ENCODE data around the gene ANKRD9.

Gene ANKRD9

DNA sequence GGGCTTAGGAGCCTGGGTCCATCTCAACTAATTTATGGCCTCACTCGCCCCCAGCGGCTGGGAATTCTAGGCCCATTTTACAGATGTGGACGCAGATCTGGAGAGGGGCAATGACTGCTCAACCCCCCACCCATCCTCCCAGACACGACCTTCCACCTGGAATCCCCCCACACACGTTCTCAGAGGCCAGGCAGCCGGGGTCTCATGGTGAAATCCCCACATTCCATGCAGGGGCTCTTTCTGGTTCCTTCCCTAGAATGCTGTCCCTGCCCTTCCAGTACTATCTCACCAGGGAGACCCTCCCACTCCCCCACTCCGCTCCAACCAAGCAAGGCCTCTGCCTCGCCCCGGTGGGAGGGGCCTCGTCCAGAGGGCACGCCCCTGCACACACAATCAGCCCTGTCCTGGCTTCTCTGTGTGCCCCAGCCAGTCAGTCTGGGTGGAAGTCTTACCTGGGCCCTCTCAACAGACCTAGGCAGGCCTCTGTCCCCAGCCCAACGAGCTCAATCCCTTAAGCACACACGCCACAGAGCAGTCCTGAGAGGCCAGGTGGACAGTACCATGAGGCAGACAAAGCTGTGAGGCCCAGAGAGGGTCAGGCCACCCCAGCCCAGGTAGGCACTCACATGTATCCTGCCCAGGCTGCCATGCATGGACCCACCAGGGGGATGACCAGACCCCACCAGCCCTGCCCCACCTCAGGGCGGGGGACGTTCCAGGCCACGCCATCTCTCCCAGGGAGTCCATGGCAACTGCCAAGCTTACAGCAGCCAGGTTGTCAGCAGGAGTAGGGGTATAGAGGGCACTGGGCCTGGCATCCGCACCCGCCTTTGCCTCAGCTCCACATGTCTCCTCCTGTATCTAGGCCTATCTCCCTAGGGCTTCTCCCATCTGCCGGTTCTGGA lies 1.3 kb upstream of the ANKRD9 start:
- DNase-seq = no peak

GRCh38 chr14:102508774-102509745 lies 516 bp downstream of the ANKRD9 start:
- peak; percentile 30 to 48 for DNase-seq

DNA sequence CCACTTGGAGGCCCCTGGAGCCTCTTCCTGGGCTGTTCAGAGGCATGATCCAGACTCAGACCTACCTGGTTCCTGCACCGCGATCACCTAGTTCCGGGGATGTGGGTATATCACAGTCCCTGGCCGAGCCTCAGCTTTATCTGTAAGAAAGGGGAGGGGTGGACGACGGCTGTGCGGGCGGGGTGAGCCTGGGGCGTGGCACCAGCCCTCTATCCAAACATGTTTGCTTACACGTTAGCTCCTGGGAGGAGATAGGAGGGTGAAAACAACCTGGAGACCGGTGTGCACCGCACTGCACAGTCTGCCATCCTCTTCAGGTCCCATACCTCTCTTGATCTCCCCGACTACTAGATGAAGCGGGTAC lies 1.2 kb downstream of the ANKRD9 start:
- no peak for DNase-seq

GRCh38 chr14:102507857-102508312 lies 1.7 kb downstream of the ANKRD9 start:
- no peak for DNase-seq

- DNase-seq = no peak
These were observed 2.3 kb downstream of the ANKRD9 start for GRCh38 chr14:102507081-102507856.

GRCh38 chr14:102506626-102506925 lies 3.0 kb downstream of the ANKRD9 start:
- DNase-seq = no peak

DNA sequence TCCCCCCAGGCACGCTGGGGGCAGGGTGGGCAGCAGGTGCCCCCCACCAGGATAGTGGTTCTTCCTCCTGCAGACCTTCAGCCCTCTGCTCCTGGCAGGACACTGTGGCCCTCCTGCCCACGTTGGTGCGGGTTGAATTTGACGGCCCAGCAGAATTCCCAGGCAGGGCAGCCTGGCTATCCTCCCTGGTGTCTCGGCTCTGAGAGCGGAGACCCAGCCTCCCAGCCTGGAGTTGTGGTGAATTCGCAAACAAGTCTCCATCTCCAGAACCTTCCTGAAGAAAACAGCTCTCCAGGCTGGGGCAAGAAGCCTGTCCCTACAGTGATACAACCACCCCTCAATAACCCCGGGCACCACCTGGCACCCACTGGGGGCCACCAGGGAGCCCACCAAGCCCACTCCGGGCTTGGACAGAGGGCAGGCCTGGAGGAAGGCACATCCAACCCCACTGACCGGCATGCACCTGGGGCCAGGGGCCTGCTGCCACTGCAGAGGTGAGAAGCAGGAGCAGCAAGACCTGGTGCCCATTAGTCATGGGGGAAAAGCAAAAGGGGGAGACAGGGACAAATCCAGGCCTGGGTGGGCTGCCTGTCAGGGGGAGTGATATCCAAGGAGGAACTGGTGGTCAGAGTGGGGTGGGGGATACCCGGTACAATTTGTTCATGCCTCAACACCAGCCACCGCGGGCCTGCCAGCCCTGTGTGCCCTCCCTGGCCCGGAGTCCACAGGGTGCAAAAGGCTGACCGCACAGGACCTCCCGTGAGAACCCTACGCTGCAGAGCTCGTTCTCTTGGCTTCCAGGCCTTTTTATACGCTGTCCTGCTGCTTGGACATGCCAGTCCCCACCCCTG lies 3.6 kb downstream of the ANKRD9 start:
- no peak for DNase-seq

- DNase-seq = no peak
These were observed 4.5 kb downstream of the ANKRD9 start for GRCh38 chr14:102505000-102505619.

DNA sequence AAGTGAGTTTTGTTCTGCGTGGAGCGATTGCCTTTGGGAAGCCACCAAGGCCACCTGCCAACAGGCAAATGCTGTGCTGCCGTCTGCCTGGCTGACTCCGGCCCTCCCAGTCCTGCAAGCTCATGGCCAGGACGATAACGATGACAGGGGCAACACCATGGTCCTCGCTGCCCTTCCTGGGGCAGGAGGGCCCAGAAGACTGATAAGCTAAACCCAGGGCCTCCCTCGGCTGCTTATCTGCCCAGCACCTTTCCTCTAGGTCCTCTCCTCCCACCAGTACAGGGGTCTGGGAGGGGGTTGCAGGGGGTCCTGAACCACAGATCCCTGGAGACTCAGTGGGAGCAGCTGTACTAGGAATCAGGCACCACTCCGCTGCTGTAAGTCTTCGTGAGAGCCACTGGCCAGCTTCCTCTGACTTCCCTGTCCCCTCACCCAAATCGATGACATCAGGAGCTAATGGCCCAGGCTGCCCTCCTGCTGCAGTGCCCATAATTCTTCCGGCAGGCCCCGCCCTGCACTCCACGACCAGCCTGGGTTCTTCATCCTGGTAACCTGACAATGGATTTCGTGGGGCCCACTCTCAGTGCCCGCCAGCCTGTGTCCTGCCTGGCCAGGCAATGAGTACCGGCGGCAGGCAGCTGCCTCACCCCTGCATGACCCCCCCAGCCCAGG lies 5.1 kb downstream of the ANKRD9 start:
- DNase-seq = no peak

GRCh38 chr14:102503641-102504327 lies 5.8 kb downstream of the ANKRD9 start:
- no peak for DNase-seq

DNA sequence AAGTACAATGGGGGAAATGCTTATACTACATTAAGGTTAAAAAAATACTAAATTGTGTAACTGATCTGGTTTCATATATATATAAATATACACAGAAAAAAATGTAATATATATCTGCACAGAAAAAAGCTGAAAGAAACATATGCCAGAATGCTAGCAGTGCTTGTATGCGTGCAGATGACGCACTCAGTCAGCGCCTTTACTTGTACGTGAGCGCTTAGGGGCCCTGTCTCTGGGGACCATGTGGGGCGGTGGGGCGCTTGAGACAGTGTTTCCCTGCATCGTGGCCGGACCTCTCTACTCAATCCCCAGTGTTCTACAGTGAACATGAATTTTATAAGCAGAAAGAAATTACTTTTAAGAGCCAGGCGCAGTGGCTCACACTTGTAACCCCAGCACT lies 7.0 kb downstream of the ANKRD9 start:
- no peak for DNase-seq

DNA sequence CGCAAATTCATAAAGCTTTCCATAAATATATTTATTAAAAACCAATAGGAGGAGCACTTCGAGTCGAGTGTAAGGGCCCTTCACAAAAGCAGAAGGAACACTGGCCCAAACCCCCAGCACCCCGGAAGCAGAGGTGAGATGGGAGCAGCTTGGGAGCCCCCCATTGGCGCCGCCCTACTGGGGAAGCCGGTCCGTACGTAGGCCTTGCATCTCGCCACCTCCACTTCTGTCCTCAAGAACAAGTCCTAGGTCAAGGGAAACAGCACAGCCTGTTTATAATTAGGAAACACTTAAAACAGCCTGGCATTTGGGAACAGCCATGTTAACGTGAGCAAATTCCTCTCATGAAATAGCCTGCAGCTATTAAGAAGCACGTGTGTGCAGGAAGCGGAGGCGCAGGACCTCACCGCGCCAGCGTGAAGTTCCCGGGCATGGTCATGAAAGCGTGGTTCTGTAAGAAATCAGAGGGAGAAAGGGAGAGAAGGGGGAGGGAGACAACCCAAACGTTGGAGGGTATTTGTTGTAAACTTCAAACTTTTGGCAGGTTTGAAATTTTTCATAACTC lies 7.7 kb downstream of the ANKRD9 start:
- no peak for DNase-seq

- no peak for DNase-seq
These were observed 8.9 kb downstream of the ANKRD9 start for GRCh38 chr14:102500713-102501112.

DNA sequence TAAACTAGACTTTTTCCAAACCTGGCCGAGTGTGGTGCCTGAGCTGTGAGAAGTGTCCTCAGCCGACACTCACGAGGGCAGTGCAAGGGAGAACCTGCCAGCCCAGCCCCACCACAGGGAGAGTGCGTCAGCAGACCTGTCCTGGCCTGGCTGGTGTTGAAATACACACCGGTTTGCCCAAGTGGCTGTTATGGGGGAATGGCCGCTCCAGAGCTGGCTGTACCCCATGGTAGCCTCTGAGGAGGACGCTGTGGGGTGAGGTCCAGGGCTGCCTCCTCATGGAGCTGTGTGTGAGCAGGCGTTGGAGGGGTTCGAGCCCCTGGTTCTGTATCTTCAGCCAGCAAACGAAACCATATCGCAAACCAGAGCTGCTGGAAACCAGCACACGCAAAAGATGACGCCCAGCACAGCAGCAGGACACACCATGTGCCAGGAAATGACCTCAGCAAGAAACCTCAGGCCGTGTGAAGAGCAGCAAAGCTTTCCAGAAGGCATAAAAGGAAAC lies 9.4 kb downstream of the ANKRD9 start:
- DNase-seq = no peak

DNA sequence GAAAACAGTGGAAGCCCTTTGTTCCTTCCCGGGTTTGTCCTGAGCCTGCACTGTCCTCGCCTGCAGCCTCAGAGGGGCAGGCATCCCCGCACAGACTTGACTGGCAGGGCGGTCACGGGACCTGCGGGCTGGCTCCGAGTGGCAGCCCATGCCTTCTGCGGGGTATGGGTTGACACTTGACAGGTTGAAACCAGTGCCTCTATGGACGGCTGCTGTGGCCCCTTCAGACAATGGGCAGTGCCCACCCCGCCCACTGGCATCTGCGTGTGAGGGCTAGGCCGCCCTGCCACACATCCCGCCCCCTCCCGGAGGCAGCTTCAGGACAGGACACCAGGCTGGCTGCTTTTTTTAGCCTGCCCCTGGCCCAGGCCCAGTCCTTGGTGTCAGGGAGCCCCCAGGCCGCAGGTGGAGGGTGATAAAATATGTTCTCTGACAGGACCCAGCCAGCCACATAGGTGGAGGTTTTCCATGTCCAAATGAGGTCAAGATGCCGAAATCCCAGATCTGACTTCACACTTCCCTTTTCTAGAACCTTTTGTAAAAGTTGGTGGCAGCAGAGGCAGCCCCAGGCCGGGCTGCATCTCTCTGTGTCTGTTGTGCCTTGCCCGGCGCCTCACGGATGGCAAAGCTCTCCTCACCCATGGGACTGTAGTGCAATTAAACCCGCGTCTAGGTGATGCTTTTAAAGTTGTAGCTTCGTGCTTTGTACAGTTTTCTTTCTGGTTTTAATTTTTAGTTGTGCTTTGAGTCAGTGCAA lies 10.0 kb downstream of the ANKRD9 start:
- no peak for DNase-seq

DNA sequence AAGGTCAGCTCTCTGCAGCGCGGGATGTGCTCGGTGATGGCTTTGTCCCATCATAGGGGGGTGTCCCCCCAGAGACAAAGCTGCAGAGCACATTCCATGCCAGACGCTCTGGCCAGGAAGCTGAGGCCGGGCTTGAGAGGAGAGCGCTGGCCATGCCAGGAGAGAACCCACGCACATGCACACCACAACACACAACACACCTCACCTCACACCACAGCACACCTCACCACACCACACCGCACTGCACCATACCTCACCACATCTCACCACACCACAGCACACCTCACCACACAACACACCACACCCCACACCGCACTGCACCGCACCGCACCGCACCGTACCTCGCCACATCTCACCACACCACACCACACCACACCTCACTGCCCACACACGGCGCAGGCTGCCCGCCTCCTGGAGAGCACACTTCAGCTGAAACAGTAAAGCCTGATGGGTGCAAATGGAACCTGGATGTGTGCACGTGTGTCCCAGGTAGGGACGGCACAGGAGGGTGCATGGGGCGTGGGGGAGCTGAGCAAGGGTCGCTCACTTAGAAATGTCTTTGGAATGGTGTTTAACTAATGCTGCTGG lies 10.8 kb downstream of the ANKRD9 start:
- no peak for DNase-seq

- no peak for DNase-seq
These were observed 11.4 kb downstream of the ANKRD9 start for GRCh38 chr14:102497998-102498677.
